Measurements from ENCODE around the gene SHROOM3.
"Not testable (repeated sequence)": the region's sequence is repeated elsewhere in the genome, so short reads cannot be mapped to it uniquely, and the experiment has no call there.

The SHROOM3 gene

GRCh38 chr4:76712564-76712963 is 277.5 kb downstream of the SHROOM3 start:
- in situ Hi-C loops (cut with MboI; ENCODE audit: low sequenced_read_pairs) = no loop called here

- in situ Hi-C loops (cut with MboI; ENCODE audit: low sequenced_read_pairs) = no loop called here
Observed at GRCh38 chr4:76714226-76714625, 279.2 kb downstream of the SHROOM3 start.

- in situ Hi-C loops (cut with MboI; ENCODE audit: low sequenced_read_pairs) = no loop called here
Observed at GRCh38 chr4:76716020-76716419, 281.0 kb downstream of the SHROOM3 start.

GRCh38 chr4:76716658-76717057 is 281.6 kb downstream of the SHROOM3 start:
- in situ Hi-C loops (cut with MboI; ENCODE audit: low sequenced_read_pairs) = no loop called here

- in situ Hi-C loops (cut with MboI; ENCODE audit: low sequenced_read_pairs) = no loop called here
Observed at GRCh38 chr4:76717431-76717830, 282.4 kb downstream of the SHROOM3 start.

GRCh38 chr4:76718021-76718420 is 283.0 kb downstream of the SHROOM3 start:
- in situ Hi-C loops (cut with MboI; ENCODE audit: low sequenced_read_pairs) = no loop called here

- in situ Hi-C loops (cut with MboI; ENCODE audit: low sequenced_read_pairs) = no loop called here
Observed at GRCh38 chr4:76718831-76719230, 283.8 kb downstream of the SHROOM3 start.

- in situ Hi-C loops (cut with MboI; ENCODE audit: low sequenced_read_pairs) = no loop called here
Observed at GRCh38 chr4:76720121-76720520, 285.1 kb downstream of the SHROOM3 start.

GRCh38 chr4:76722146-76722545 is 287.1 kb downstream of the SHROOM3 start:
- in situ Hi-C loops (cut with MboI; ENCODE audit: low sequenced_read_pairs) = not testable (repeated sequence)

GRCh38 chr4:76722838-76723237 is 287.8 kb downstream of the SHROOM3 start:
- in situ Hi-C loops (cut with MboI; ENCODE audit: low sequenced_read_pairs) = no loop called here

GRCh38 chr4:76723373-76723772 is 288.3 kb downstream of the SHROOM3 start:
- in situ Hi-C loops (cut with MboI; ENCODE audit: low sequenced_read_pairs) = no loop called here

GRCh38 chr4:76723924-76724323 is 288.9 kb downstream of the SHROOM3 start:
- in situ Hi-C loops (cut with MboI; ENCODE audit: low sequenced_read_pairs) = no loop called here

- in situ Hi-C loops (cut with MboI; ENCODE audit: low sequenced_read_pairs) = no loop called here
Observed at GRCh38 chr4:76725039-76725438, 290.0 kb downstream of the SHROOM3 start.

- in situ Hi-C loops (cut with MboI; ENCODE audit: low sequenced_read_pairs) = no loop called here
Observed at GRCh38 chr4:76726176-76726575, 291.1 kb downstream of the SHROOM3 start.

- in situ Hi-C loops (cut with MboI; ENCODE audit: low sequenced_read_pairs) = no loop called here
Observed at GRCh38 chr4:76726631-76727030, 291.6 kb downstream of the SHROOM3 start.

GRCh38 chr4:76727934-76728333 is 292.9 kb downstream of the SHROOM3 start:
- in situ Hi-C loops (cut with MboI; ENCODE audit: low sequenced_read_pairs) = not testable (repeated sequence)

- in situ Hi-C loops (cut with MboI; ENCODE audit: low sequenced_read_pairs) = no loop called here
Observed at GRCh38 chr4:76729460-76729859, 294.4 kb downstream of the SHROOM3 start.

GRCh38 chr4:76729980-76730379 is 295.0 kb downstream of the SHROOM3 start:
- in situ Hi-C loops (cut with MboI; ENCODE audit: low sequenced_read_pairs) = no loop called here

- in situ Hi-C loops (cut with MboI; ENCODE audit: low sequenced_read_pairs) = no loop called here
Observed at GRCh38 chr4:76732246-76732645, 297.2 kb downstream of the SHROOM3 start.

- in situ Hi-C loops (cut with MboI; ENCODE audit: low sequenced_read_pairs) = no loop called here
Observed at GRCh38 chr4:76733068-76733771, 298.2 kb downstream of the SHROOM3 start.

- in situ Hi-C loops (cut with MboI; ENCODE audit: low sequenced_read_pairs) = no loop called here
Observed at GRCh38 chr4:76736414-76736813, 301.4 kb downstream of the SHROOM3 start.

GRCh38 chr4:76737180-76737579 is 302.2 kb downstream of the SHROOM3 start:
- in situ Hi-C loops (cut with MboI; ENCODE audit: low sequenced_read_pairs) = no loop called here

- in situ Hi-C loops (cut with MboI; ENCODE audit: low sequenced_read_pairs) = no loop called here
Observed at GRCh38 chr4:76737771-76738085, 302.7 kb downstream of the SHROOM3 start.
